Fibroblast of lung (primary cell): ENCODE measurements around the gene MPP3. TPM values are rescaled to one million over a fixed set of nuclear protein-coding genes. Genes with fewer than 3 reads are reported as not detected.

Experiments used
- DNase-seq, 2 donors: peaks; one replicate each; pipeline versions ENCODE4 v3.0.0 to v3.0.0-alpha.2; 2010; ENCODE audit warnings: low read depth in 2 of 2
- H2AFZ ChIP-seq: 2 replicates; pipeline ENCODE4 v1.5.1; 2012; ENCODE audit warnings: low read length, control low read depth, inconsistent platforms
- H3K27ac ChIP-seq: 2 replicates; pipeline ENCODE4 v1.5.1; 2011; ENCODE audit warnings: low read length, control low read depth; ENCODE audit not compliant: insufficient read depth
- H3K27me3 ChIP-seq: 2 replicates; pipeline ENCODE4 v1.5.1; 2011; ENCODE audit warnings: mild to moderate bottlenecking, low read length; ENCODE audit not compliant: control insufficient read depth, insufficient read depth
- H3K36me3 ChIP-seq: 2 replicates; pipeline ENCODE4 v1.5.1; 2011; ENCODE audit warnings: low read length; ENCODE audit not compliant: control insufficient read depth, insufficient read depth
- H3K4me1 ChIP-seq: 2 replicates; pipeline ENCODE4 v1.5.1; 2011; ENCODE audit warnings: low read length; ENCODE audit not compliant: control insufficient read depth, insufficient read depth; ENCODE audit errors: extremely low read depth
- H3K4me2 ChIP-seq: 2 replicates; pipeline ENCODE4 v1.5.1; 2011; ENCODE audit warnings: low read length, control low read depth; ENCODE audit not compliant: insufficient read depth; ENCODE audit errors: extremely low read depth
- H3K4me3 ChIP-seq, 4 experiments: fragments of 200-600 bp in 1 of 4; sonication (generic) in 1 of 4; replicated peaks in 1 of 4; 2 replicates each; pipeline ENCODE4 v1.5.1; 2011 to 2016; ENCODE audit warnings: low read length in 4 of 4, low read depth in 3 of 4, mild to moderate bottlenecking in 3 of 4, control low read depth in 2 of 4, inconsistent platforms in 1 of 4, mixed read lengths in 1 of 4; ENCODE audit not compliant: insufficient read depth in 1 of 4; ENCODE audit errors: control extremely low read depth in 1 of 4
- H3K79me2 ChIP-seq: 2 replicates; pipeline ENCODE4 v1.5.1; 2012; ENCODE audit warnings: mild to moderate bottlenecking, low read length, inconsistent platforms; ENCODE audit not compliant: control insufficient read depth, insufficient read depth
- H3K9ac ChIP-seq: 2 replicates; pipeline ENCODE4 v1.5.1; 2011; ENCODE audit warnings: mild to moderate bottlenecking, low read length, control low read depth; ENCODE audit not compliant: insufficient read depth
- H3K9me3 ChIP-seq: 2 replicates; pipeline ENCODE4 v1.5.1; 2012; ENCODE audit warnings: low read depth, low read length; ENCODE audit not compliant: control insufficient read depth, insufficient read depth
- H4K20me1 ChIP-seq: 2 replicates; pipeline ENCODE4 v1.5.1; 2011; ENCODE audit warnings: low read length; ENCODE audit not compliant: control insufficient read depth, insufficient read depth; ENCODE audit errors: extremely low read depth
- EZH2 ChIP-seq: IDR thresholded peaks from 2 replicates; pipeline ENCODE4 v1.5.1; 2012; ENCODE audit warnings: low read length, control low read depth, mild to moderate bottlenecking; ENCODE audit errors: missing control alignments
- polyA plus RNA-seq, 2 donors: library from polyadenylated mRNA; depleted of rRNA in 1 of 2; stranded (reverse) in 1 of 2; unstranded in 1 of 2; fragments of >200 nt; gene quantifications; 2 replicates each; pipeline ENCODE4 v1.2.1, GENCODE V29; 2011 to 2012; ENCODE audit warnings: missing spikeins in 1 of 2
- total RNA-seq: library from RNA; depleted of rRNA; stranded (reverse); fragments of >200 nt; gene quantifications from 2 replicates; pipeline ENCODE4 v1.2.1, GENCODE V29; 2014
- TF ChIP-seq, protein P1 (sequence below), 2 donors: IDR thresholded peaks in 1 of 2; conservative IDR thresholded peaks in 1 of 2; 1 replicate in 1 of 2; 2 replicates in 1 of 2; pipeline ENCODE4 v1.5.1; 2011 to 2012; ENCODE audit warnings: low read length in 2 of 2, control low read depth in 1 of 2, inconsistent platforms in 1 of 2, low read depth in 1 of 2, mild to moderate bottlenecking in 1 of 2

The MPP3 gene
- total and polyA plus RNA-seq, 2 donors (not counting 1 experiment from before 2014, with no cell fraction given): 4.6 to 6.9 TPM

DNA sequence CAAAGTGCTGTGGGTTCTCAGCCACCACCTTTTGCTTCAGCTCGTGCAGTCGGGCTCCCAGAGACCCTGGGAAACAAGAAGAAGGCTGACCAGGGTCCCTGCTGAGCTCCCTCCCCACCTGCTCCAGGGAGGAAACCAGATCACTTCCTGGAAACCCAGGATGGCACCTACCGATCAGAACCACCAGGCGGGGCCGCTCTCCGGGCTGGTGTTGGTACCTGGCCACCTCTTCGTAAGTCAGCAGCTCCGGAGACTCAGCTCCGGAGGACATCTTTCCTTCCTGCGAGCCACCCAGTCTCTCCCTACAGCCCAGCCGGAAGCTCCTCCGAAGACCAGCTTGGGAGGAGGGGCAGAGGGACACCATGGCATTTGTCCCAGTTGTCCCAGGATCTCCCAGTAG, 18.9 kb downstream of the MPP3 start:
- Histone ChIP-seq H3K27me3 (no peaks in the 10 kb centered on the region), H3K36me3 (peaks cover 4% of the 10 kb centered on the region), H3K4me2 (no peak overlapping the region)

DNA sequence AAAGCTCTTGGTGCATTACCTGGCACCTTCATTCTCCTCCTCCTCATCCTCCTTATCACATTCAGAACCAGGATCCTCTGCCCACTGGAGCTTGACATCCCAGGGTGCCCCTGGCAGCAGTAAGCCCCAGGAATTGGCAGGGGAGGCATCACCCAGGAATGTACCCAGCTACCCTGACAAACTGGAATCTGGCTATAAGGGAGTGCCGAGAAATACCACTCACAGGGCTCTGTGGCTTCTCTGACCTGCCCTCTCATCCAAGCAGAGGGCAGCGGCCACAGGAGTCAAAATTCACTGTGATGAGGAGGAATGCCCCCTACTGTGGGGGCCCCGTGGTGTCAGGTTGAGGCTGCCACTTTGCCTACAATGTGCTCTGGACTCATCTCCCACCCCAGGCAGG, 19.6 kb downstream of the MPP3 start:
- Histone ChIP-seq H3K9ac (no peak overlapping the region), H3K36me3 (peaks cover 4% of the 10 kb centered on the region), H3K4me1 (peaks cover 2% of the 10 kb centered on the region), H3K4me3 (no peak overlapping the region), H3K27ac (no peak overlapping the region), H3K27me3 (no peaks in the 10 kb centered on the region), H2AFZ (no peak overlapping the region), H4K20me1 (no peaks in the 10 kb centered on the region), H3K9me3 (no peaks in the 10 kb centered on the region), H3K4me2 (no peak overlapping the region), H3K79me2 (no peaks in the 10 kb centered on the region)
- TF ChIP-seq, protein P1, sequence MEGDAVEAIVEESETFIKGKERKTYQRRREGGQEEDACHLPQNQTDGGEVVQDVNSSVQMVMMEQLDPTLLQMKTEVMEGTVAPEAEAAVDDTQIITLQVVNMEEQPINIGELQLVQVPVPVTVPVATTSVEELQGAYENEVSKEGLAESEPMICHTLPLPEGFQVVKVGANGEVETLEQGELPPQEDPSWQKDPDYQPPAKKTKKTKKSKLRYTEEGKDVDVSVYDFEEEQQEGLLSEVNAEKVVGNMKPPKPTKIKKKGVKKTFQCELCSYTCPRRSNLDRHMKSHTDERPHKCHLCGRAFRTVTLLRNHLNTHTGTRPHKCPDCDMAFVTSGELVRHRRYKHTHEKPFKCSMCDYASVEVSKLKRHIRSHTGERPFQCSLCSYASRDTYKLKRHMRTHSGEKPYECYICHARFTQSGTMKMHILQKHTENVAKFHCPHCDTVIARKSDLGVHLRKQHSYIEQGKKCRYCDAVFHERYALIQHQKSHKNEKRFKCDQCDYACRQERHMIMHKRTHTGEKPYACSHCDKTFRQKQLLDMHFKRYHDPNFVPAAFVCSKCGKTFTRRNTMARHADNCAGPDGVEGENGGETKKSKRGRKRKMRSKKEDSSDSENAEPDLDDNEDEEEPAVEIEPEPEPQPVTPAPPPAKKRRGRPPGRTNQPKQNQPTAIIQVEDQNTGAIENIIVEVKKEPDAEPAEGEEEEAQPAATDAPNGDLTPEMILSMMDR (conservative IDR thresholded peaks at IDR 0.05 in 1 of 2, IDR thresholded peaks at IDR 0.05 in 1 of 2; ENCODE audit: low read depth in 1 of 2, low read length in 2 of 2): no peak
- TF ChIP-seq EZH2: no peak
- no peak for DNase-seq

More for the DNA sequence above, 18.9 kb downstream of the MPP3 start:
- Histone ChIP-seq H3K79me2 (no peaks in the 10 kb centered on the region), H3K4me1 (peaks cover 2% of the 10 kb centered on the region), H3K27ac (no peak overlapping the region), H2AFZ (no peak overlapping the region), H4K20me1 (no peaks in the 10 kb centered on the region), H3K9ac (no peak overlapping the region), H3K4me3 (no peak overlapping the region), H3K9me3 (no peaks in the 10 kb centered on the region)
- DNase-seq: no peak
- no peak for TF ChIP-seq EZH2
- TF ChIP-seq, protein P1 (conservative IDR thresholded peaks at IDR 0.05 in 1 of 2, IDR thresholded peaks at IDR 0.05 in 1 of 2; ENCODE audit: low read depth in 1 of 2, low read length in 2 of 2): no peak

DNA sequence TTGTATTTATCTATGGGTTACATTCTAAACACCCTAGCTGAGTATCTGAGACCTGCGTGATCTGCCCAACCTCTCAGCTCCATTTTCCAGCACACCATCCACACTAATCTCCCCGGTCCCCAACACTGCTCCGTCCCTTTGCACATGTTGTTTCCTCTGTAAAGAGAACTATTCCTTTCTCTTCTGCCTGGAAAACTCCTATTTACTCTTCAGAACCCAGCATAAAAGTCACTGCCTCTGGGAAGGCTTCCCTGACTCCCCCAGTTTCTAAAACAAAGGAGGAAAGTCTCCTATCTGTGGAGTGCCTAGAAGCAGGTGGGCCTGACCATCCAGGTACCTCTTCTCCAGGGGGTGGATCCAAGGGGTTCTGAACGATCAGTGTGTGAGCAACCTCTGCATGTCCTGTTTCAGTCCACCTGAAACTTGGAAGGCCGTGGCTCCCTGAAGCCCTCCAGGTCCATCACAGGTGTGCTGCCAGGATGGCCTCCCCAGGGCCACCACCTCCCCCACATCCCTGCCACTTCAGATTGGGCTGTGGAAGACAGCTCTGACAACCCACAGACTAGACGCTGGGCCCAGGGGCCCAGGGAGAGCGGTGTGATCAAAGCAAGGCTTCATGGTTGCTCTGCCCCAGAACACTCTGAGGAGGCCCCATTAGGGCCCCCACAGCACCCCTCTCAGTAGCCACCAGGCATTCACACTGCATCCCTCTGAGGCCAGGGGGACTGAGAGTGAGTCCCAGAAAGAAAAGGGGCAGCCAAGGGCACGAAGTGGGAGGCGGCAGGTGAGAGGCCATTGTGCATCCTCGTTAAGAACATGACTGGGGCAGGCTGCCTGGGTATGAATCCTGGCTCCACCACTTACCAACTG, 20.3 kb downstream of the MPP3 start:
- Histone ChIP-seq H4K20me1 (no peaks in the 10 kb centered on the region), H3K27ac (no peak overlapping the region)
- TF ChIP-seq, protein P1 (conservative IDR thresholded peaks at IDR 0.05 in 1 of 2, IDR thresholded peaks at IDR 0.05 in 1 of 2; ENCODE audit: low read depth in 1 of 2, low read length in 2 of 2): no peak
- no peak for TF ChIP-seq EZH2

More for the DNA sequence above, 20.3 kb downstream of the MPP3 start:
- Histone ChIP-seq H3K4me1 (peaks cover 2% of the 10 kb centered on the region), H3K9ac (no peak overlapping the region), H3K4me2 (no peak overlapping the region), H3K36me3 (peaks cover 4% of the 10 kb centered on the region), H3K9me3 (no peaks in the 10 kb centered on the region), H3K27me3 (no peaks in the 10 kb centered on the region), H3K4me3 (no peak overlapping the region), H3K79me2 (no peaks in the 10 kb centered on the region), H2AFZ (no peak overlapping the region)
- no peak for DNase-seq
